HG03558 (cell line): ENCODE measurements around the gene FAM210A.

Experiments used
- ATAC-seq: cut with Tn5 transposase; IDR thresholded peaks from one replicate; pipeline ENCODE4 v1.9.1; 2021; ENCODE audit warnings: moderate number of reproducible peaks; ENCODE audit not compliant: unreplicated experiment; ENCODE audit errors: extremely low read depth

Gene FAM210A

DNA sequence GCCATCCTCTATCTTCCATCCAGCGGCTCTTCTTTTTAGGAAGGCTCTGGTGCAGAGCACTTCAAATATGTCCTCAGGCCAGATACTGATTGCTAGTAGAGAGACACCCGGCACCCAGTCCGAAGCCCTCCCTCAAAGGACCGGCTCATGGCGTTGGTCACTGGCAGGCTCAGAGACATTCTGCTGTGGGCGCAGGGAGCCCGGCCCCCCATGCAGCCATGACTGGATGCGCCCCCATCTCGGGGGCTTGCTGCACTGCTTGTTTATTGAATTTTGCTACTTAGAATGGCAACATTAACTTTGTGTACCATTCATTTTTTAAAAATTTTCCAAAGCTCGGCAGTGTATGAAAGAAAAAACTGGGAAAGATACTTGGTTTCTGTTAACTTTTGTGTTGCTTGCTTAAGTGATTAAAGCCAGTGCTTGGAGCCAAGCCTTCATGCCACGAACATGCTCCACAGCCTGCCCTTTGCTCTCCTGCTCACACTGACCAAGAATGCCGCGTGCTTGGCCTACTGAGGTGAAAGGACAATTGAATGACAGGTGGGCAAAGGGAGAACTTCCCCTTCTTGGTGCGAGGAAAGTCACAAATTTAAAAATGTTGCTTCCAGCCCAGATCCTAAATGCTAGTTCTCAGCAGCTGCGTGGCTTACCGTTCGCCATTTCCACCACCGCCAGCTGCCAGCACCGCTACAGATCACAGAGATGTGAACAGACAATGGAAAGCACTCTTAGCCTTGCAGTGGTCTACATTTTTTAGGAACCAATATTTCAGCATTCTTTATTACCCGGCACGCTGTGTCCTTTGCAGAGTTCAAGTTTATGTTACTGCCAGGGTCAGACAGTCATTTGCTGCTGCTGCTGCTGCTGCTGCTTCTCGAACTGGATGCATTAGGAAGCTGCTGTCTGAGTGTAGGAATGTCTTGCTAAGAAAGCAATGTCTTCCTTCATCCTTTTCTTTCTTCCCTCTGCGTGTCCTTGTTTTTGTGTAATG lies 76.7 kb downstream of the FAM210A start:
- no peak for ATAC-seq

- no peak for ATAC-seq
These were observed 78.6 kb downstream of the FAM210A start for GRCh38 chr18:13647761-13648160.

DNA sequence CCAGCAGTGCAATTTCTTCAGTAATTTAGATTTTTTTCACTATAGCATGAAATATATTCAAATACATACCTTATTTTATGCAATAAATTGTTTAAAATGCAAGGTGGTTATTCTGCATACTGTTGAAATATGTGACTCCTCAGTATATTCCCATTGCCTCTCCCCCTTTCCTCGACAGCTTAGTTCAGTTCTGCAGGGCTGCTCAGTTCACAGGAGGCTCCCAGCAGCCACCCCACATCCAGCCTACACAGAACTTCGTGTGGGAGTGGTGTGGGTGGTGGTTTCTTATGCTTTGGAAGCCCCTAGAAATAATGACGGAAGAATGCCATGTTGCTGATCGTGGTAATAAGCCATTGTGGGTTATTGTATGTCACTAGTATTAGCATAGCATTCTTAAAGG lies 79.7 kb downstream of the FAM210A start:
- ATAC-seq: no peak

- no peak for ATAC-seq
These were observed 81.3 kb downstream of the FAM210A start for GRCh38 chr18:13645093-13645492.

DNA sequence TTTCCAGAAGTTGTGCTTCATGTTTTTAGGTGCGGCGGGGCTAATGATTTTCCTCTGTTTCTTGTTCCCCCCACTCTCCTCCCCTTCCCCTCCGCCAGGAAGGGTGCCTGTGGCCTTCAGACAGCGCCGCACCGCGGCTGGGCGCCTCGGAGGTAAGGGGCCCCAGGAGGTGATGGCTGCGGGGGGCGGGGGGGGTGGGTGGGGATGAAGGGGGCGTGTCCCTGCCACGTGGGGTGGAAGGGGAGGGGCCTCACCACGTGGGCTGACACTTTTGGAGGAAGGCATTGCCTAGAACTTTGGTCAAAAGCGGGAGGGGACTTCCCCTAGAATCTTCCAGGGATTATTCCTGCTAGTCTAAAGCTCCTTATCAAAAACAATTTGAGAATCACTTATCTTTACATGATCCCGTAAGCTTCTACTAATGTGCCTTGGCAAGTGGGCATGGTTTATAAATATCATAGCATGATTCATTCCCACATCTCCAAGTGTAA lies 83.1 kb downstream of the FAM210A start:
- no peak for ATAC-seq

DNA sequence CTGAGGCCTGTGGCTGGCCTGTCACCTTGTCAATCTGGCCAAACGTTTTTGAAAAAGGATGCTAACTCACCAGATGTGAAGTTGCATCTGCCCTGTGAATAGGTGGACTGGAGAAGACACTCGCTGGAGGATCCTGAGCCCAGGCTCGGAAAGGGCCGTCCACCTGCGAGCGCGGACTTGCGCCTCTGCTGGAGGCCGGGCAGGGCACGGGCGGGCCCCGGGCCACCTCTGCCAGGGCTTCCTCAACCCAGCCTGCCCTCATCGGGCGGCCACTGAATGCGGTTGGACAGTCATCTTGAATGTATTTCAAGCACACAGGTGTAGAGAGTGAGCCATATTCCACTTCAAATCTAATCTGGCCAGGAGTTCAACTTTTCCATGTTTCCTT lies 83.9 kb downstream of the FAM210A start:
- no peak for ATAC-seq

DNA sequence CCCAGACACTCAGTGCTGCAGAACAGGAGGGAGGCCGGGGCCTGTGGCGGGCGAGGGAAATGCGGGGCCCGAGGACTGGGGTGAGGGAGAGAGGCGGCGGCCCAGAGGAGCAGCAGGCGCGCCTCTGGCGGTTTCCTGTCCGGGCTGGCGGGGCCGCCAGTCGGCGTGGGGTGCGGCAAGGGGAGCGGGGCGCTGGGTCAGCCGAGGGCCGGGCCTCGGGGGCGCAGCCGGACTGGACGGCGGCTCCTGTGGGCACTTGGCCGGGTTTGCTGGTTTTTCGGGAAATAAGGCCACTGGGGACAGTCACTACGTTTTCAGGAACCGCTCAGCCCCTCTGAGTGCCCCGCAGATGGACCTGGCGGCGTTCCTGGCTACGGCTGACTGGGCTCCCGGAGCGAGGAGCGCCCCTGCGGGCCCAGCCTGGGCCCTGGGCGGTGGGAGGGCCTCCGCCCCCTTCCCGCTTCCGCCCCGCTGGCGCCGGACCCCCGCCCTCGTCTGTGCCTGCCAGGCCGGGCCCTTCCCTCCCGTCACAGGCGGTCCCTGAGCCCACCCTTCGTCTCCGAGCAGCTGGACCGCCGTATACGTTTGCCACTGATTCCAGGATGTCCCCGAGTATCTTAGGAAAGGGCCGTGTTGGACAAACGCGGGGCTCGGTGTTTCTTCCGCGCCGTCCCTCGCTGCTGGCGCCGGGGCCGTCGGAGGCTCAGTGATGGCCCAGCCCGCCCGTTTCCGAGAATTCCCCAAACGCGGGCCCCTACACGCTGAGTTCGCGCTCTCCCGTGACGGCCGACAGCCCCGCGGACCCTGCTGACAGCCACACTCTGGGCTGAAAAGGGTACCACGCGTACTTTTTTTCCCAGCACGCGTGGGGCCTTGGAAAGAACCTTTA lies 84.6 kb downstream of the FAM210A start:
- no peak for ATAC-seq

- no peak for ATAC-seq
These were observed 86.0 kb downstream of the FAM210A start for GRCh38 chr18:13640266-13640860.

DNA sequence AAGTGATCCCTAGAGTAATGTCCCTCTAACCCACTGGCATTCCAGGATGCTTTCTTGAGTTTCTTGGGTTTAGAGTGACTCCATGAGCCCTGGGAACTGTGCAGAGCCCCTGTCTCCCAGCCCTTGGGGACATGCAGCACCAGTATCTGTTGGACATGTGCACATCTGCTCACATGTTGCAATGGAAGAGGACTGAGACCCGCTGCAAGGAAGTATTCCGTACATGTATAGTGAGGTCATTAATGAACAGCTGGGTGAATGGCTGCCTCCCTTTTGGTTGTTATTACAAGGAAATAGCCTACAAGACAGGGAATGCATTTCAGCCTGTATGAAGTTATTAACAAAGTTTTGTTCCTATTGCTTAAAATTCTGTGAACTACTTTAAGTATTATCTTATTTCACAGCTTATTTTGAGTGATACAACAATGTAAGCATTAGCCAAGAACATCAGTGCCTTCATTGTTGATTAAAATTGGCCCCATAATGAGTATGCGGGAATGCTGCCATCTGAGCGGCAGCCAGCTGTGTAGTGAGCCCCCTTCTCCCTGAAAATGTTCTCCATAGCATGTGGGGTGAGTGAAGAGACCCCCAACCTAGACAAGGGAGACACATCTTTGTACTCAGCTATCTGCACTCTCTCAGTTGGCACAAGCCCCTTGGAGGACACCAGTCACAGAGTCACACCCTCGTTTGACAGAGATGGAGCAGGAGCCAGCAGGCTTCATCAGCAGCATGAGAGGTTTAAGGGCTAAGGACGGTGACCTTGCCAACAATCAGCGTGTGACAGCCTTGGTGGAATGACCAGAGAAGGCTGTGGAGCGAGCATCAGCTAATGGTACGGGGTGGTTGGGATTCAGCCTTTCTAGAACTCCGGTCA lies 87.4 kb downstream of the FAM210A start:
- ATAC-seq: no peak

DNA sequence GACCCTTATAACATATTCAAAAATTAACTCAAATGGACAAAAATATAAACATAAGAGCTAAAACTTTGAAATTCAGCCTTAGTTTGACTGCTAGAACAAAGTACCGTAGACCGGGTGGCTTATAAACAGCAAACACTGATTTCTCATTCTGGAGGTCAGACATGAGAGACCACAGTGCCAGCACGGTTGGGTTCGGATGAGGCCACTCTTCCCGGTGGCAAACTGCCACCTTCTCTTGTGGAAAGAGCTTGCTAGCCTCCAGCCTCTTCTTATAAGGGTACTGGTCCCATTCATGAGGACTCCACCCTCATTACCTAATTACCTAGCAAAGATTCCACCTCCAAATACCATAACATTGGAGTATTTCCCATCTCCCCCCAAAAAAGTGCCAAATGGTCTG lies 91.3 kb downstream of the FAM210A start:
- ATAC-seq: no peak

DNA sequence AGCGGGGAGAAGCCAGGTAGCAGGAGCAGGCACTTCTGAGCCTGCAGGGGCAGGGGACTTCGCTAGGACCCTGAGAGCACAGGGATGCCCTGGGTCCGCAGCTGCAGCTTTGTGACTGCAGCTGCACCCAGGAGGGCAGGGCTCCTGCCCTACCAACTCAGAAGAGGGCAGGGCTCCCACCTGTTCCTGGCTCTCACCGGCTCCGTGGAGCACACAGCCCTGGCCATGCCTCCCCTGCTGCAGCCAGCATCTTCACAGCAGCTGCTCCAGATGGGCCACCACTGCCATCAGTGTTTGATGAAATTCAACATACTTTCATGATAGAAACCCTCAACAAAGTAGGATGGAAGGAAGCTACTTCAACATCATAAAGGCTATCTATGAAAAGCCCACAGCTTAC lies 92.7 kb downstream of the FAM210A start:
- no peak for ATAC-seq

DNA sequence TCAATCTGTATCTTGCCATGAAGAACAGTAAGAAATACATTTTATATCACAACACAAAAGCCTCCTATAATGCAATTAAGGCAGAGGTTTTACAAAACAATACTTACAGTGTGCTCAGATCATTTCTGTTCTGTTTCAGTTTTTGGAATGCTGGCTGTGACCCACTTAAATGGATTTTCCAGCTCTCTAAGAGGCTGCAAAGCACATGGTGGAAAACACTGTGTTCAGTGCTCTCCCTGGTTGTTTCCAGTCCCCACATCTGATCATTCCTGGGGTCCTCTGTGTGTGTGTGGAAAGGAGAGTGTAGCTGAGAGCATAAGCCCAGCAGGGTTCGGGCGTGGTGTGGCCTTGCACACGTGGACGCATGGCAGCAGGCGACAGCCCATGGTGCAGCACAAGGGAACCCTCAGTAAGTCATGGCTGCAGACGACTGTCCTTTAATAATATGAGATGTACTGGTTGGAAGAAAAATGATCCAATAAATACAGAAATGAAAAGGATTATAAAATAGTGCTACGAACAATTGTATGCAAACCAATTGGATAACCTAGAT lies 95.6 kb downstream of the FAM210A start:
- ATAC-seq: no peak

DNA sequence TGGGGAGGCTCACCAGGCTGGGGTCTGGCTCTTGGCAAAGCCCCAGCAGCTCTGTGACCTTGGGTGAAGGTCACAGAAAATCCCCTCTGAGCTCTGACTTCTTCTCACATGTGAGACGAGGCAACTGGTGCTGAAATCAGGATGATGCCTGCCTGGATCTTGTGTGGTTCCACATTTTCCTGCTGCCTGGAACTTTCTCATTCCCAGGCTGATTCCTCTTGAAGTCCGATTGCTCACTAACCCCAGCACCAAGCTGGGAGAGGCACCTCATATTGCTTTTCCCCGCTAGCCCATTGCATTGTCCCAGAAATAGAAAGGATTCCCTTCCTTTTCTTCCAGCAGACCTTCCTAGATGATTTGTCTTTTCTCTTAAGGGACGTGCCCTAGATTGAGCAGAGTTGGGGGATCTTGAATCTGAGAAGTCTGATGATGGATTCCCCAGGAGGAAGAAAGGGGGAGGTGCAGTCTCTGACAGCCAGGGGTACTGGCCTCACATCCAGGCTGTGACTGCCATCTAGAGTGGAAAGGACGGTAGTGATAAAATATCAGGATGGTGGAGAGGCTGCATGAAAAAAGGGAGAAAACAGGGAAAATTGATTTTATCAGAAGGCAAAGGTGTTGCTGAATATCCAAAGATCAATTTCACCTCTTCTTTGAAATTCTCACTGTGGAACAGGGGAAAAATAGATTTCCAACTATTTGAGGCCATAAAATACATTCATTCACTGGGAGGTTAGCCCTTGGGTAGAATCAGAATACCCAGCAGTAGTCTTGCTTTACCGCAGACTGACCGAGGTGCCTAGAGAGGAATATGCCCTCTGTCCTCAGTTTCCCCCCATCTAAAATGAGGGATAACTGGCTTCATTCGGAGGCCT lies 96.3 kb downstream of the FAM210A start:
- no peak for ATAC-seq

DNA sequence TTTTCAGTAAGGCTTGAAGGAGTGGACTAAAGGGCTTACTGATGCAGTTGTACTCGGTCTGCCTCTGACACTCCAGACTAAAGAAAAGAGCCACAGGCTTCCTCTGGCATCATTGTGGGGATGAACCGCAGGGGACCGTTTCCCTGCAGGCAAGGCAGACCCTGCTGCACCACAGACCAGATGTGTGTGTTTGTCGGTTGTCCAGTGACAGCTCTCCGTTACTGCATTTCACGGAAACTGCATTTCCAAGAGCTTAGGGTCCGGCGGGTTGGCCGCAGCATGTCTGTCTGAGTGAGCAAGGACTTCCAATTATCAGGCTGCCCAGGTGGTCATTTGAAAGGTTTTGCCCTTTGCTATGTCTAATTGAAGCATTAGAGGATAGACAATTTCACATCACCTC lies 98.1 kb downstream of the FAM210A start:
- no peak for ATAC-seq

GRCh38 chr18:13627639-13628038 lies 98.7 kb downstream of the FAM210A start:
- no peak for ATAC-seq

GRCh38 chr18:13626544-13626908 lies 99.8 kb downstream of the FAM210A start:
- ATAC-seq: no peak

DNA sequence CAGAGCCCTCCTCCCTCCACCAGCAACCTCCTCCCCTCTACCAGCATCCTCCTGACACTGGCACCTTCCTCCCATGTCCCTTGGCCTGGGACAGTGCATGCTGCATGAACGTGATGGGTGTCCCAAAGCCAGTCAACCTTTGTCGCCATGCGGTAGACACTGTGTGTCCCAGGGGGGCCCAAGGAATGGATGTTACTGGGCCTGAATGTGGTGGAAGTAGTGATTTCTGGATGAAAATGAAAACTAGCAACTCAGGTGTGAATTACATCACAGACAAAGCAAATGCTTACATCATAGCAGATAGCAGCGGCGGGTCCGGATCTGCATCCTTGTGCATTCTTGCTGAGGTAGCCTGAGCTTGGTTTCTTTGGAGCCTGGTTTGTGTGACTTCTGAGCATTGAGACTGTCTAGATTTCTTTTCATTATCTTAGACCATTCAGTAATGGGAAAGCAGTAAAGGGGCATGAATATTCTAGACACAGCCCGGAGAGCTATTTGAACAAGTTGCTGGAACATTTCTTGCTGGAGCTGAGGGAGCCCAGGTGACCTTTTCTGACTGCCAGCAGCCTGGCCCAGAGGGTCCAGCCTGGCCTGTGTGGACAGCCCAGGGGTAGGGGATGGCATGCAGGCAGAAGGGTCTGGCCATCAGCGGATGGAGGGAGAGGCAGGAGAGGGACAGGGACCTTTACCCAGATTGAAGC lies 100.4 kb downstream of the FAM210A start:
- ATAC-seq: no peak

DNA sequence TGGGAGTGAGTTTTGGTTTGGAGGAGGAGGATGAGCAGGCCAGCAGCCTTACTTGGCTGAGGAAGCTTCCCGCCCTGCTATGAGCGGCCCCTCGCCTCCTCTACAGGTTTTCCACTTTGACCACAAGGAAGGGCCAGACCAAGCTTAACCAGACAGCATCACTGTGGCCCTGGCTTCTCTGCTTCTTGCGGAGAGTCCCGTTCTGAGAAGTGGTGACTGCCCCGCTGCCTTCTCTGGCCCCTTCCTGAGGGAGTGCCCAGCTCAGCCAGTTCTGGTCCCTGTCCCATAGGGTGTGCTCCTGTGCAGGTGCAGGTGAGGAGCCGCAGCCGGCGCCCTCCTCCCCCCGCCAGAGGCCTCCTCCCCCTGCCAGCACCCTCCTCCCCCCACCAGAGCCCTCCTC lies 101.0 kb downstream of the FAM210A start:
- no peak for ATAC-seq
